ENCODE measurements around the gene CPNE8. TPM values are rescaled to one million over a fixed set of nuclear protein-coding genes. Genes with fewer than 3 reads are reported as not detected.

CPNE8 gene
- total and polyA plus RNA-seq, 10 of the 15 experiments (the other 5 are each of a cell fraction or from before 2014, with no cell fraction given): 11.3 to 38.4 (median 18.9) TPM

- no peaks in the 10 kb centered on the region for H3K9me3 ChIP-seq (replicated peaks; ENCODE audit: control insufficient read depth, insufficient read depth, low read length)
- BruUV-seq (replicated peaks): no TSS peak
- ChIA-PET POLR2A (interaction anchor here (1.3 to 2.5 kb wide), 2 partner anchors 9 to 34 kb away, joined by 4 to 5 read pairs; no protein-coding TSS in a partner anchor), SMC1A (ENCODE audit: uncharacterized antibody, unreplicated experiment) (interaction anchor here (0.7 to 1.3 kb wide), 5 partner anchors 9 to 145 kb away, joined by 3 to 5 read pairs (median 3); no protein-coding TSS in a partner anchor), RAD21 (ENCODE audit: unreplicated experiment) (interaction anchor here (0.7 to 1.3 kb wide), 3 partner anchors 15 to 25 kb away, joined by 3 to 4 read pairs (median 3); no protein-coding TSS in a partner anchor), CTCF (interaction anchor here (0.9 to 1.1 kb wide), 2 partner anchors 31 to 37 kb away, joined by 3 to 4 read pairs; no protein-coding TSS in a partner anchor)
- H3K36me3 ChIP-seq (ENCODE audit: control insufficient read depth in 2 of 2, insufficient read depth in 2 of 2, low read length in 1 of 2): peaks cover 2 to 3% of the 10 kb centered on the region in 2 experiments; a peak in 3 of 4 replicates
- H3K27ac ChIP-seq (ENCODE audit: control insufficient read depth, insufficient read depth): no peak overlapping the region
- in situ Hi-C loops (cut with MboI) (no loop called here), intact Hi-C loops (cut with micrococcal nuclease; ENCODE audit: unreplicated experiment) (no loop called here)
- no peak overlapping the region for H3K9ac ChIP-seq (ENCODE audit: control insufficient read depth, insufficient read depth, low read length)
- DNase-seq (ENCODE audit: low read depth, low spot score): no peak
- ATAC-seq: no peak
- H3K4me2 ChIP-seq (ENCODE audit: control insufficient read depth, insufficient read depth): no peak overlapping the region
- no peaks in the 10 kb centered on the region for H4K20me1 ChIP-seq (ENCODE audit: control insufficient read depth, insufficient read depth)
- no peaks in the 10 kb centered on the region for H3K4me1 ChIP-seq (ENCODE audit: control insufficient read depth, insufficient read depth, low read length)
- peaks cover 4% of the 10 kb centered on the region; the same call in 1 of the 2 replicates for H3K79me2 ChIP-seq (ENCODE audit: control insufficient read depth, insufficient read depth, low read length)
- no peak overlapping the region for H3K4me3 ChIP-seq
- H2AFZ ChIP-seq (ENCODE audit: control insufficient read depth, low read depth, low read length): no peak overlapping the region
- no peak for FAIRE-seq
- H3K27me3 ChIP-seq (replicated peaks in 1 of 2; ENCODE audit: control insufficient read depth in 2 of 2, insufficient read depth in 2 of 2, low read length in 1 of 2): no peaks in the 10 kb centered on the region
- TF ChIP-seq PRDM15 (CRISPR knock-in tag; IDR thresholded peaks at IDR 0.05): no peak
- no peak for TF ChIP-seq LARP7 (IDR thresholded peaks at IDR 0.05)
- TF ChIP-seq ETV6 (conservative IDR thresholded peaks at IDR 0.05 in 1 of 2, IDR thresholded peaks at IDR 0.05 in 1 of 2; ENCODE audit: borderline replicate concordance in 1 of 2, low read depth in 1 of 2): no peak
- TF ChIP-seq MTA2 (IDR thresholded peaks at IDR 0.05; ENCODE audit: low read depth): no peak
- no peak for TF ChIP-seq KLF5 (IDR thresholded peaks at IDR 0.05; ENCODE audit: partially characterized antibody)
- TF ChIP-seq REST (IDR thresholded peaks at IDR 0.05; ENCODE audit: low read depth, low read length): no peak
- no peak for TF ChIP-seq NFIC (IDR thresholded peaks at IDR 0.05; ENCODE audit: low read depth, low read length)
- no peak for TF ChIP-seq POLR2A (IDR thresholded peaks at IDR 0.05; ENCODE audit: low read depth, low read length)
- TF ChIP-seq TAF1 (IDR thresholded peaks at IDR 0.05; ENCODE audit: borderline replicate concordance, low read depth, low read length): no peak
- no peak for TF ChIP-seq BRCA1 (IDR thresholded peaks at IDR 0.05; ENCODE audit: low read depth, low read length)
- no peak for TF ChIP-seq CREB1 (IDR thresholded peaks at IDR 0.05; ENCODE audit: low read depth)
- TF ChIP-seq MAX (IDR thresholded peaks at IDR 0.05; ENCODE audit: low read depth, low read length): no peak
- TF ChIP-seq ZZZ3 (IDR thresholded peaks at IDR 0.05; ENCODE audit: control insufficient read depth, insufficient read length, low read depth): no peak
- no peak for TF ChIP-seq IRF3 (IDR thresholded peaks at IDR 0.05)
- TF ChIP-seq ESRRA (IDR thresholded peaks at IDR 0.05; ENCODE audit: low read length): no peak
- TF ChIP-seq ZNF217 (IDR thresholded peaks at IDR 0.05): no peak
- TF ChIP-seq CEBPB (IDR thresholded peaks at IDR 0.05; ENCODE audit: borderline replicate concordance in 1 of 2, low read depth in 2 of 2, low read length in 2 of 2): no peak
Observed at GRCh38 chr12:38872561-38872960, 32.8 kb downstream of the CPNE8 start.
